ENCODE data around the gene STX8. TPM values are rescaled to one million over a fixed set of nuclear protein-coding genes. Genes with fewer than 3 reads are reported as not detected.

Gene STX8
- total RNA-seq, 1 experiment from 2014 or later: 50.3 TPM

- ChIA-PET POLR2A (no interaction called here), CTCF (no interaction called here)
- Histone ChIP-seq H3K27me3 (ENCODE audit: control insufficient read depth, insufficient read depth, low read length) (no peaks in the 10 kb centered on the region), H3K4me3 (ENCODE audit: low read depth in 2 of 2, low read length in 2 of 2) (no peak overlapping the region), H3K27ac (ENCODE audit: low read length) (no peak overlapping the region), H3K4me1 (ENCODE audit: control insufficient read depth, insufficient read depth, low read length) (no peaks in the 10 kb centered on the region), H3K36me3 (ENCODE audit: control insufficient read depth, insufficient read depth, low read length) (no peaks in the 10 kb centered on the region), H3K9me3 (ENCODE audit: control insufficient read depth, insufficient read depth, low read depth, low read length) (no peaks in the 10 kb centered on the region)
- TF ChIP-seq, protein P1, sequence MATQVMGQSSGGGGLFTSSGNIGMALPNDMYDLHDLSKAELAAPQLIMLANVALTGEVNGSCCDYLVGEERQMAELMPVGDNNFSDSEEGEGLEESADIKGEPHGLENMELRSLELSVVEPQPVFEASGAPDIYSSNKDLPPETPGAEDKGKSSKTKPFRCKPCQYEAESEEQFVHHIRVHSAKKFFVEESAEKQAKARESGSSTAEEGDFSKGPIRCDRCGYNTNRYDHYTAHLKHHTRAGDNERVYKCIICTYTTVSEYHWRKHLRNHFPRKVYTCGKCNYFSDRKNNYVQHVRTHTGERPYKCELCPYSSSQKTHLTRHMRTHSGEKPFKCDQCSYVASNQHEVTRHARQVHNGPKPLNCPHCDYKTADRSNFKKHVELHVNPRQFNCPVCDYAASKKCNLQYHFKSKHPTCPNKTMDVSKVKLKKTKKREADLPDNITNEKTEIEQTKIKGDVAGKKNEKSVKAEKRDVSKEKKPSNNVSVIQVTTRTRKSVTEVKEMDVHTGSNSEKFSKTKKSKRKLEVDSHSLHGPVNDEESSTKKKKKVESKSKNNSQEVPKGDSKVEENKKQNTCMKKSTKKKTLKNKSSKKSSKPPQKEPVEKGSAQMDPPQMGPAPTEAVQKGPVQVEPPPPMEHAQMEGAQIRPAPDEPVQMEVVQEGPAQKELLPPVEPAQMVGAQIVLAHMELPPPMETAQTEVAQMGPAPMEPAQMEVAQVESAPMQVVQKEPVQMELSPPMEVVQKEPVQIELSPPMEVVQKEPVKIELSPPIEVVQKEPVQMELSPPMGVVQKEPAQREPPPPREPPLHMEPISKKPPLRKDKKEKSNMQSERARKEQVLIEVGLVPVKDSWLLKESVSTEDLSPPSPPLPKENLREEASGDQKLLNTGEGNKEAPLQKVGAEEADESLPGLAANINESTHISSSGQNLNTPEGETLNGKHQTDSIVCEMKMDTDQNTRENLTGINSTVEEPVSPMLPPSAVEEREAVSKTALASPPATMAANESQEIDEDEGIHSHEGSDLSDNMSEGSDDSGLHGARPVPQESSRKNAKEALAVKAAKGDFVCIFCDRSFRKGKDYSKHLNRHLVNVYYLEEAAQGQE (IDR thresholded peaks at IDR 0.05; ENCODE audit: insufficient read depth in 1 of 2, low read depth in 2 of 2, low read length in 1 of 2): no peak
- no peak for TF ChIP-seq TCF7L2 (IDR thresholded peaks at IDR 0.05; ENCODE audit: low read depth, low read length)
- no peak for DNase-seq (ENCODE audit: low read depth, low spot score)
- in situ Hi-C loops (cut with HindIII; ENCODE audit: low pct_unique_long_range_greater_than_20kb, low sequenced_read_pairs) (no loop called here), intact Hi-C loops (cut with micrococcal nuclease; ENCODE audit: unreplicated experiment) (no loop called here)
- BruUV-seq (replicated peaks): no TSS peak
- no peak for ATAC-seq
These were observed 346.3 kb downstream of the STX8 start for GRCh38 chr17:9229160-9229825.

GRCh38 chr17:9228408-9229159 is 347.0 kb downstream of the STX8 start:
- intact Hi-C loops (cut with micrococcal nuclease; ENCODE audit: unreplicated experiment): no loop called here
- BruUV-seq (replicated peaks): no TSS peak
- Histone ChIP-seq H3K9me3 (ENCODE audit: control insufficient read depth, insufficient read depth, low read depth, low read length) (no peaks in the 10 kb centered on the region), H3K4me3 (ENCODE audit: low read depth in 2 of 2, low read length in 2 of 2) (no peak overlapping the region), H3K4me1 (ENCODE audit: control insufficient read depth, insufficient read depth, low read length) (no peaks in the 10 kb centered on the region), H3K27ac (ENCODE audit: low read length) (no peak overlapping the region), H3K36me3 (ENCODE audit: control insufficient read depth, insufficient read depth, low read length) (no peaks in the 10 kb centered on the region), H3K27me3 (ENCODE audit: control insufficient read depth, insufficient read depth, low read length) (no peaks in the 10 kb centered on the region)
- ChIA-PET POLR2A (no interaction called here), CTCF (interaction anchor here (0.6 kb wide), 1 partner anchor 210 kb away, joined by 3 read pairs; no protein-coding TSS in a partner anchor)
- in situ Hi-C loops (cut with HindIII; ENCODE audit: low pct_unique_long_range_greater_than_20kb, low sequenced_read_pairs): no loop called here
- ATAC-seq: no peak
- no peak for TF ChIP-seq POLR2AphosphoS5 (IDR thresholded peaks at IDR 0.05; ENCODE audit: low read depth, low read length)
- DNase-seq (ENCODE audit: low read depth, low spot score): no peak

DNA sequence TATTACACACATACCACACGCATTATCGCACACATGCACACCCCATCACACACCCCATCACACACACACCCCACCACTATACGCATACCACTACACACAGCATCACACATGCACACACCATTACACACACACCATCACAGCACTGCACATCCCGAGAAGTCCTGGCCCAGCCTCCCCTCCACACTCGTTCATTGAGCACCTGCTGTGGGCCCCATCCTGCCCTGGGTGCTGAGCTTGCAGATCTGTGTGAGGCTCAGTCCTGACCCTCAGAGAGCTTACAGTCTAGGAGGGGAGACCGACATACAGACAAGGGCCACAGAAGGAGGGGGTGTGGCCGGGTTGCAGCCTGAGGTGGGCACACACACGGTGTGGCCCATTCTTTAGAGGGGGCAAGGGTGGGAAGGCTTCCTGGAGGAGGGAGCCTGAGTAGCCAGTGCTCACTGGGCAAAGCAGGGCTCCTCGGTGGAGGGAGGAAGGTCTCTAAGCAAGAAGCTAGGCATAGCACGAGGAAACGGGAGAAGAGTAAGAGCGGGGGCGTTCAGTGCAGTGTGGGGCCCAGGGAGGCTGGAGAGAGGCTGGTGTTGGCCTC is 347.7 kb downstream of the STX8 start:
- no peak for ATAC-seq
- DNase-seq (ENCODE audit: low read depth, low spot score): no peak
- no TSS peak for BruUV-seq (replicated peaks)
- H3K9me3 ChIP-seq (ENCODE audit: control insufficient read depth, insufficient read depth, low read depth, low read length): no peaks in the 10 kb centered on the region
- TF ChIP-seq, protein P1 (IDR thresholded peaks at IDR 0.05; ENCODE audit: insufficient read depth in 1 of 2, low read depth in 2 of 2, low read length in 1 of 2): no peak
- TF ChIP-seq, protein P2, sequence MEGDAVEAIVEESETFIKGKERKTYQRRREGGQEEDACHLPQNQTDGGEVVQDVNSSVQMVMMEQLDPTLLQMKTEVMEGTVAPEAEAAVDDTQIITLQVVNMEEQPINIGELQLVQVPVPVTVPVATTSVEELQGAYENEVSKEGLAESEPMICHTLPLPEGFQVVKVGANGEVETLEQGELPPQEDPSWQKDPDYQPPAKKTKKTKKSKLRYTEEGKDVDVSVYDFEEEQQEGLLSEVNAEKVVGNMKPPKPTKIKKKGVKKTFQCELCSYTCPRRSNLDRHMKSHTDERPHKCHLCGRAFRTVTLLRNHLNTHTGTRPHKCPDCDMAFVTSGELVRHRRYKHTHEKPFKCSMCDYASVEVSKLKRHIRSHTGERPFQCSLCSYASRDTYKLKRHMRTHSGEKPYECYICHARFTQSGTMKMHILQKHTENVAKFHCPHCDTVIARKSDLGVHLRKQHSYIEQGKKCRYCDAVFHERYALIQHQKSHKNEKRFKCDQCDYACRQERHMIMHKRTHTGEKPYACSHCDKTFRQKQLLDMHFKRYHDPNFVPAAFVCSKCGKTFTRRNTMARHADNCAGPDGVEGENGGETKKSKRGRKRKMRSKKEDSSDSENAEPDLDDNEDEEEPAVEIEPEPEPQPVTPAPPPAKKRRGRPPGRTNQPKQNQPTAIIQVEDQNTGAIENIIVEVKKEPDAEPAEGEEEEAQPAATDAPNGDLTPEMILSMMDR (IDR thresholded peaks at IDR 0.05): no peak
- no peak for TF ChIP-seq TCF7L2 (IDR thresholded peaks at IDR 0.05; ENCODE audit: low read depth, low read length)
- no peak for TF ChIP-seq SIN3A (IDR thresholded peaks at IDR 0.05; ENCODE audit: borderline replicate concordance, insufficient read depth, low read depth, low read length)
- no peak for TF ChIP-seq POLR2AphosphoS5 (IDR thresholded peaks at IDR 0.05; ENCODE audit: low read depth, low read length)
- H3K27ac ChIP-seq (ENCODE audit: low read length): no peak overlapping the region
- H3K36me3 ChIP-seq (ENCODE audit: control insufficient read depth, insufficient read depth, low read length): no peaks in the 10 kb centered on the region
- CTCF ChIA-PET: interaction anchor here (0.6 kb wide), 1 partner anchor 210 kb away, joined by 3 read pairs; no protein-coding TSS in a partner anchor
- in situ Hi-C loops (cut with HindIII; ENCODE audit: low pct_unique_long_range_greater_than_20kb, low sequenced_read_pairs) (no loop called here), intact Hi-C loops (cut with micrococcal nuclease; ENCODE audit: unreplicated experiment) (no loop called here)
- H3K27me3 ChIP-seq (ENCODE audit: control insufficient read depth, insufficient read depth, low read length): no peaks in the 10 kb centered on the region
- POLR2A ChIA-PET: no interaction called here
- no peaks in the 10 kb centered on the region for H3K4me1 ChIP-seq (ENCODE audit: control insufficient read depth, insufficient read depth, low read length)
- no peak overlapping the region for H3K4me3 ChIP-seq (ENCODE audit: low read depth in 2 of 2, low read length in 2 of 2)
